H1 (cell line): Measurements from ENCODE around the gene MRPS6. TPM values are rescaled to one million over a fixed set of nuclear protein-coding genes. Genes with fewer than 3 reads are reported as not detected.

Source experiments
- ASH2L ChIP-seq: fragments of 200-600, 300-600 bp; sonication (generic); IDR thresholded peaks from one replicate; pipeline ENCODE4 v1.7.1; 2017; ENCODE audit warnings: low read length
- ATF3 ChIP-seq: IDR thresholded peaks from 2 replicates; pipeline ENCODE4 v1.6.1; 2011; ENCODE audit warnings: low read depth, mild to moderate bottlenecking, low read length; ENCODE audit not compliant: insufficient read depth
- BCL11A ChIP-seq, 2 experiments: IDR thresholded peaks; one replicate each; pipeline ENCODE4 v1.6.1; 2011; ENCODE audit warnings: low read depth in 2 of 2, low read length in 2 of 2, mild to moderate bottlenecking in 2 of 2
- BRCA1 ChIP-seq: IDR thresholded peaks from 2 replicates; pipeline ENCODE4 v1.6.1; 2012; ENCODE audit warnings: low read depth, low read length, improper control_type of control experiment
- CEBPB ChIP-seq: IDR thresholded peaks from 2 replicates; pipeline ENCODE4 v1.6.1; 2012; ENCODE audit warnings: low read depth, low read length
- CHD1 ChIP-seq: IDR thresholded peaks from 2 replicates; pipeline ENCODE4 v1.6.1; 2012; ENCODE audit warnings: low read depth, low read length, improper control_type of control experiment
- CTBP2 ChIP-seq: IDR thresholded peaks from 2 replicates; pipeline ENCODE4 v1.7.0; 2011; ENCODE audit warnings: borderline replicate concordance, mild to moderate bottlenecking, moderate library complexity, mixed read lengths, low read length; ENCODE audit not compliant: insufficient read depth, insufficient read length
- E2F6 ChIP-seq: IDR thresholded peaks from 2 replicates; pipeline ENCODE4 v1.6.1; 2012; ENCODE audit warnings: inconsistent platforms
- EGR1 ChIP-seq: IDR thresholded peaks from 2 replicates; pipeline ENCODE4 v1.6.1; 2011; ENCODE audit warnings: low read depth, low read length, borderline replicate concordance
- EP300 ChIP-seq, 2 experiments: IDR thresholded peaks; 1 replicate in 1 of 2; 2 replicates in 1 of 2; pipeline ENCODE4 v1.6.1; 2011 to 2012; ENCODE audit warnings: low read depth in 2 of 2, low read length in 2 of 2, mild to moderate bottlenecking in 2 of 2, borderline replicate concordance in 1 of 2, inconsistent platforms in 1 of 2, moderate library complexity in 1 of 2
- FOSL1 ChIP-seq: IDR thresholded peaks from 2 replicates; pipeline ENCODE4 v1.6.1; 2011; ENCODE audit warnings: mild to moderate bottlenecking, low read depth, low read length, moderate library complexity; ENCODE audit not compliant: insufficient read depth
- GABPA ChIP-seq: IDR thresholded peaks from 2 replicates; pipeline ENCODE4 v1.6.1; 2011; ENCODE audit warnings: mild to moderate bottlenecking, low read length, moderate library complexity, borderline replicate concordance; ENCODE audit not compliant: insufficient read depth
- HDAC6 ChIP-seq: IDR thresholded peaks from one replicate; pipeline ENCODE4 v1.7.1; 2012; ENCODE audit warnings: low read depth, mild to moderate bottlenecking, inconsistent platforms, low read length, moderate library complexity
- KDM1A ChIP-seq: fragments of 200-600, 300-600 bp; sonication (generic); IDR thresholded peaks from 2 replicates; pipeline ENCODE4 v1.7.1; 2016; ENCODE audit warnings: mild to moderate bottlenecking, low read length, borderline replicate concordance
- KDM4A ChIP-seq: IDR thresholded peaks from one replicate; pipeline ENCODE4 v1.7.1; 2012; ENCODE audit warnings: low read depth, mild to moderate bottlenecking, moderate library complexity, low read length, inconsistent platforms; ENCODE audit not compliant: severe bottlenecking
- KDM5A ChIP-seq: fragments of 200-600 bp; IDR thresholded peaks from 2 replicates; pipeline ENCODE4 v1.7.1; 2012; ENCODE audit warnings: mild to moderate bottlenecking, low read length, inconsistent platforms, mixed read lengths
- MAX ChIP-seq: IDR thresholded peaks from 2 replicates; pipeline ENCODE4 v1.6.1; 2012; ENCODE audit warnings: inconsistent platforms
- NANOG ChIP-seq: IDR thresholded peaks from 2 replicates; pipeline ENCODE4 v1.6.1; 2011; ENCODE audit warnings: low read length, low read depth, mild to moderate bottlenecking, inconsistent platforms; ENCODE audit not compliant: insufficient read depth, poor library complexity, severe bottlenecking
- SIX5 ChIP-seq: IDR thresholded peaks from 2 replicates; pipeline ENCODE4 v1.6.1; 2011; ENCODE audit warnings: mild to moderate bottlenecking, low read depth, low read length
- SP4 ChIP-seq: IDR thresholded peaks from 2 replicates; pipeline ENCODE4 v1.6.1; 2012; ENCODE audit warnings: low read length, inconsistent platforms
- TAF1 ChIP-seq: IDR thresholded peaks from 2 replicates; pipeline ENCODE4 v1.6.1; 2011; ENCODE audit warnings: mild to moderate bottlenecking, low read depth, low read length
- TAF7 ChIP-seq: optimal IDR thresholded peaks from 2 replicates; pipeline ENCODE3; 2011; ENCODE audit warnings: low read depth, mild to moderate bottlenecking, inconsistent platforms, low read length, moderate library complexity, borderline replicate concordance
- ZNF274 ChIP-seq: IDR thresholded peaks from 2 replicates; pipeline ENCODE4 v1.7.0; 2012; ENCODE audit warnings: low read length, borderline replicate concordance; ENCODE audit errors: extremely low read depth
- polyA plus RNA-seq, 7 experiments: library from polyadenylated mRNA; depleted of rRNA in 3 of 7; stranded (reverse) in 5 of 7; unstranded in 2 of 7; fragments of >200 nt in 5 of 7; fragments of 200-250 nt in 2 of 7; gene quantifications; 1 replicate in 5 of 7; 2 replicates in 1 of 7; 4 replicates in 1 of 7; pipeline versions ENCODE4 v1.2.1 to v1.2.3, GENCODE V29; 2011 to 2013; ENCODE audit warnings: missing spikeins in 2 of 7, mixed read lengths in 2 of 7
- total RNA-seq: library from RNA; stranded (reverse); fragmentation: NEBNext Ultra II Directional; extraction: Animal tissue kit (Norgen Biotek cat#: 25700); gene quantifications from 2 replicates; pipeline ENCODE4 v1.2.1, GENCODE V29; 2021

The MRPS6 gene
- total and polyA plus RNA-seq, 2 of the 8 experiments (the other 6 are each of a cell fraction or from before 2014, with no cell fraction given), result 62.7 to 156 TPM

GRCh38 chr21:34029743-34030528 is 43.4 kb upstream of the MRPS6 start (continued):
- TF ChIP-seq CEBPB (no peak), CHD1 (no peak), EGR1 (no peak), KDM5A (no peak), CTBP2 (no peak), SIX5 (peak; percentile 90), BRCA1 (no peak), EP300 (IDR thresholded peaks at IDR 0.05; ENCODE audit: borderline replicate concordance in 1 of 2, low read depth in 2 of 2, low read length in 2 of 2) (no peak), MAX (peak; percentile 71), SP4 (no peak), HDAC6 (no peak), TAF7 (no peak), TAF1 (0 out of 2 replicates have a peak, but pooled peaks have one; percentile 26), BCL11A (IDR thresholded peaks at IDR 0.05; ENCODE audit: low read depth in 2 of 2, low read length in 2 of 2) (no peak), GABPA (no peak), KDM4A (peak; percentile 7), ZNF274 (no peak), NANOG (no peak), FOSL1 (no peak), ATF3 (peak; percentile 92), ASH2L (no peak), E2F6 (no peak), KDM1A (no peak)
